ENCODE results near the gene EPS8L2. TPM values are rescaled to one million over a fixed set of nuclear protein-coding genes. Genes with fewer than 3 reads are reported as not detected.
A peak's percentile ranks its signal among the peaks of the same experiment; 100 is the strongest.

Gene EPS8L2
- total and polyA plus RNA-seq, 2 of the 13 experiments (the other 11 are each of a cell fraction or from before 2014, with no cell fraction given): 89.3 to 416 TPM

DNA sequence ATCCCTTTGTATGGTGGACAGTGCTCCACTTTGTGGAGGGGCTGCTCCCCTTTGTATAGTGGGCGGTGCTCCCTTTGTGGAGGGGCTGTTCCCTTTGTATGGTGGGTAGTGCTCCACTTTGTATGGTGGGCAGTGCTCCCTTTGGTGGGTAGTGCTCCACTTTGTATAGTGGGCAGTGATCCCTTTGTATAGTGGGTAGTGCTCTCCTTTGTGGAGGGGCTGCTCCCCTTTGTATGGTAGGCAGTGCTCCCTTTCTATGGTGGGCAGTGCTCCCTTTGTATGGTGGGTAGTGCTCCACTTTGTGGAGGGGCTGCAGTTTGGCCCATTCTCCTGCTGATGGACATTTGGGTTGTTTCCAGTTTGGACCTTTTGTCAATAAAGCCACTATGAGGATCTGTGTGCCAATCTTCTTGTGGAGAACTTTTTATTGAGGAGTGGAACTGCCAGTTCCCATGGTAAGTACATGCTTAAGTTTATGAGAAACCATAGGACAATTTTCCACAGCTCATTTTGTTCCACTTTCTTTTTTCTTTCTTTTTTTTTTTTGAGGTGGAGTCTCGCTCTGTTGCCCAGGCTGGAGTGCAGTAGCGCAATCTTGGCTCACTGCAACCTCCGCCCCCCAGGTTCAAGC lies 36.7 kb downstream of the EPS8L2 start:
- CTCF ChIA-PET (ENCODE audit: low intra/inter-chr PET ratio, low total read pairs): no interaction called here
- H3K4me3 ChIP-seq (replicated peaks in 1 of 3; ENCODE audit: insufficient read depth in 1 of 3, low read depth in 2 of 3, low read length in 3 of 3): no peak overlapping the region
- H3K27me3 ChIP-seq (ENCODE audit: control insufficient read depth in 1 of 2, insufficient read depth in 2 of 2, low read length in 2 of 2): peaks cover 0 to 7% of the 10 kb centered on the region in 2 experiments; a peak in 4 of 5 replicates
- H3K36me3 ChIP-seq (replicated peaks in 1 of 2; ENCODE audit: control insufficient read depth in 1 of 2, insufficient read depth in 2 of 2, low read length in 2 of 2): no peaks in the 10 kb centered on the region
- intact Hi-C loops (cut with micrococcal nuclease; ENCODE audit: unreplicated experiment) (no loop called here), in situ Hi-C loops (cut with HindIII; ENCODE audit: extremely low pct_ligation_motif_present, low pct_unique_long_range_greater_than_20kb) (no loop called here)
- DNase-seq (ENCODE audit: low spot score) (no peak), FAIRE-seq (no peak), ATAC-seq (no peak)
- no peak for TF ChIP-seq ZFP91 (CRISPR knock-in tag; IDR thresholded peaks at IDR 0.05; ENCODE audit: borderline replicate concordance)
- TF ChIP-seq ONECUT2 (CRISPR knock-in tag; IDR thresholded peaks at IDR 0.05): no peak
- TF ChIP-seq, protein P1, sequence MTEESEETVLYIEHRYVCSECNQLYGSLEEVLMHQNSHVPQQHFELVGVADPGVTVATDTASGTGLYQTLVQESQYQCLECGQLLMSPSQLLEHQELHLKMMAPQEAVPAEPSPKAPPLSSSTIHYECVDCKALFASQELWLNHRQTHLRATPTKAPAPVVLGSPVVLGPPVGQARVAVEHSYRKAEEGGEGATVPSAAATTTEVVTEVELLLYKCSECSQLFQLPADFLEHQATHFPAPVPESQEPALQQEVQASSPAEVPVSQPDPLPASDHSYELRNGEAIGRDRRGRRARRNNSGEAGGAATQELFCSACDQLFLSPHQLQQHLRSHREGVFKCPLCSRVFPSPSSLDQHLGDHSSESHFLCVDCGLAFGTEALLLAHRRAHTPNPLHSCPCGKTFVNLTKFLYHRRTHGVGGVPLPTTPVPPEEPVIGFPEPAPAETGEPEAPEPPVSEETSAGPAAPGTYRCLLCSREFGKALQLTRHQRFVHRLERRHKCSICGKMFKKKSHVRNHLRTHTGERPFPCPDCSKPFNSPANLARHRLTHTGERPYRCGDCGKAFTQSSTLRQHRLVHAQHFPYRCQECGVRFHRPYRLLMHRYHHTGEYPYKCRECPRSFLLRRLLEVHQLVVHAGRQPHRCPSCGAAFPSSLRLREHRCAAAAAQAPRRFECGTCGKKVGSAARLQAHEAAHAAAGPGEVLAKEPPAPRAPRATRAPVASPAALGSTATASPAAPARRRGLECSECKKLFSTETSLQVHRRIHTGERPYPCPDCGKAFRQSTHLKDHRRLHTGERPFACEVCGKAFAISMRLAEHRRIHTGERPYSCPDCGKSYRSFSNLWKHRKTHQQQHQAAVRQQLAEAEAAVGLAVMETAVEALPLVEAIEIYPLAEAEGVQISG (CRISPR knock-in tag; IDR thresholded peaks at IDR 0.05): no peak
- TF ChIP-seq ZNF446 (CRISPR knock-in tag; IDR thresholded peaks at IDR 0.05): no peak
- no peak for TF ChIP-seq POLR2A (IDR thresholded peaks at IDR 0.05; ENCODE audit: insufficient read depth in 1 of 2, low read depth in 2 of 2, low read length in 2 of 2)
- peak; percentile 99 for TF ChIP-seq ZNF263 (CRISPR knock-in tag; IDR thresholded peaks at IDR 0.05)
- no peak overlapping the region for H3K27ac ChIP-seq (ENCODE audit: extremely low read length, insufficient read depth, low read length)
- peaks cover 4% of the 10 kb centered on the region for H3K79me2 ChIP-seq (ENCODE audit: insufficient read depth, low read length)
- H3K9me3 ChIP-seq (ENCODE audit: low read length): no peaks in the 10 kb centered on the region
- H3K9ac ChIP-seq (ENCODE audit: insufficient read depth, low read depth, low read length): no peak overlapping the region
- peaks cover 18% of the 10 kb centered on the region for H3K4me1 ChIP-seq (ENCODE audit: insufficient read depth, low read length)
- H2AFZ ChIP-seq (ENCODE audit: low read length): no peak overlapping the region
- no peaks in the 10 kb centered on the region for H4K20me1 ChIP-seq (ENCODE audit: insufficient read depth, low read length)
- POLR2A ChIA-PET: no interaction called here
- WGBS (ENCODE audit: low lambda C conversion rate): 99% methylated on average over 3 of the region's 4 CpGs
- H3K4me2 ChIP-seq (ENCODE audit: low read depth, low read length): no peak overlapping the region
- no TSS peak for BruUV-seq (replicated peaks)

Data from HepG2 (cell line).